Fibroblast of the aortic adventitia (primary cell): ENCODE data around the gene LBX2. TPM values are rescaled to one million over a fixed set of nuclear protein-coding genes. Genes with fewer than 3 reads are reported as not detected.

ENCODE experiments used
- DNase-seq: peaks from one replicate; pipeline ENCODE4 v3.0.0-alpha.2; 2010; ENCODE audit warnings: low read depth
- H3K4me3 ChIP-seq: 2 replicates; pipeline ENCODE4 v1.5.1; 2011; ENCODE audit warnings: low read depth, mild to moderate bottlenecking, control low read depth, low read length, moderate library complexity
- CTCF ChIP-seq: IDR thresholded peaks from 2 replicates; pipeline ENCODE4 v1.5.1; 2011; ENCODE audit warnings: mild to moderate bottlenecking, low read length, control low read depth, inconsistent platforms; ENCODE audit not compliant: insufficient read depth
- total RNA-seq: library from RNA; depleted of rRNA; stranded (reverse); fragments of >200 nt; gene quantifications from 2 replicates; pipeline ENCODE4 v1.2.3, GENCODE V29; 2012; ENCODE audit warnings: low replicate concordance

Gene LBX2
- total RNA-seq, 1 donor: 2.0 TPM

GRCh38 chr2:74511104-74511989 is 11.9 kb upstream of the LBX2 start:
- no peak for DNase-seq
- no peak for TF ChIP-seq CTCF
- H3K4me3 ChIP-seq: no peak overlapping the region

GRCh38 chr2:74510272-74510671 is 10.9 kb upstream of the LBX2 start:
- no peak for DNase-seq

GRCh38 chr2:74507926-74508520 is 8.6 kb upstream of the LBX2 start:
- TF ChIP-seq CTCF: no peak
- DNase-seq: no peak
- H3K4me3 ChIP-seq: peak overlapping the region; percentile 100

More at GRCh38 chr2:74510272-74510671, 10.9 kb upstream of the LBX2 start:
- H3K4me3 ChIP-seq: no peak overlapping the region
- no peak for TF ChIP-seq CTCF

- peak within 1 kb of the TSS; percentile 100 for H3K4me3 ChIP-seq
- TF ChIP-seq CTCF: peak; percentile 51
- DNase-seq: peak; percentile 98
Measured at GRCh38 chr2:74507145-74507925, 7.9 kb upstream of the LBX2 start, which contains the start of gene PCGF1. Gene PCGF1 (minus strand): TSS chr2:74507695. CDS start chr2:74507668, 27 bp downstream.

GRCh38 chr2:74505448-74506246 is 6.2 kb upstream of the LBX2 start:
- TF ChIP-seq CTCF: no peak
- peak overlapping the region; percentile 52 for H3K4me3 ChIP-seq
- DNase-seq: no peak

- DNase-seq: no peak
- peak overlapping the region; percentile 69 for H3K4me3 ChIP-seq
- TF ChIP-seq CTCF: no peak
Measured at GRCh38 chr2:74504591-74504990, 5.2 kb upstream of the LBX2 start.
